RWPE2 (cell line): ENCODE results near the gene R3HDM4.

Source experiments
- ATAC-seq: fragments of 200-7000 bp; cut with Tn5 transposase; 3 replicates; pipeline ENCODE4 v1.9.1; 2021; ENCODE audit warnings: low read depth
- DNase-seq: peaks from one replicate; pipeline ENCODE4 v3.0.0-alpha.2; 2020; ENCODE audit warnings: low spot score
- H3K27ac ChIP-seq: fragments of 450-650 bp; 2 replicates; pipeline ENCODE4 v1.5.1; 2017; ENCODE audit warnings: mild to moderate bottlenecking; ENCODE audit not compliant: poor library complexity, severe bottlenecking
- H3K27me3 ChIP-seq: fragments of 250-450 bp; sonication (Bioruptor Pico); 2 replicates; pipeline ENCODE4 v1.5.1; 2021; ENCODE audit warnings: mild to moderate bottlenecking, moderate library complexity; ENCODE audit not compliant: insufficient read depth, poor library complexity, severe bottlenecking
- H3K36me3 ChIP-seq: fragments of 250-450 bp; sonication (Bioruptor Pico); 2 replicates; pipeline ENCODE4 v1.5.1; 2020; ENCODE audit warnings: low read depth, mild to moderate bottlenecking, moderate library complexity
- H3K4me1 ChIP-seq: fragments of 250-450 bp; sonication (Bioruptor Pico); 2 replicates; pipeline ENCODE4 v1.5.1; 2021; ENCODE audit warnings: mild to moderate bottlenecking, moderate library complexity; ENCODE audit not compliant: insufficient read depth, poor library complexity, severe bottlenecking
- H3K4me3 ChIP-seq: fragments of 250-450 bp; sonication (Bioruptor Pico); 2 replicates; pipeline ENCODE4 v1.5.1; 2021; ENCODE audit warnings: mild to moderate bottlenecking, moderate library complexity; ENCODE audit not compliant: severe bottlenecking
- H3K9me3 ChIP-seq: fragments of 250-450 bp; sonication (Bioruptor Pico); 2 replicates; pipeline ENCODE4 v1.5.1; 2021; ENCODE audit warnings: mild to moderate bottlenecking, moderate library complexity; ENCODE audit not compliant: severe bottlenecking
- CTCF ChIP-seq: fragments of 450-650 bp; IDR thresholded peaks from one replicate; pipeline ENCODE4 v1.5.1; 2017; ENCODE audit warnings: mild to moderate bottlenecking, moderate library complexity; ENCODE audit not compliant: poor library complexity, severe bottlenecking

R3HDM4 gene

GRCh38 chr19:888581-889385, 24.2 kb downstream of the R3HDM4 start:
- H3K36me3 ChIP-seq: peaks cover 29% of the 10 kb centered on the region
- H3K4me3 ChIP-seq: no peak overlapping the region
- no peak for TF ChIP-seq CTCF
- H3K4me1 ChIP-seq: no peaks in the 10 kb centered on the region
- H3K27ac ChIP-seq: no peak overlapping the region
- no peaks in the 10 kb centered on the region for H3K27me3 ChIP-seq
- DNase-seq: no peak
- no peaks in the 10 kb centered on the region for H3K9me3 ChIP-seq
- no peak for ATAC-seq

GRCh38 chr19:887599-887998, 25.4 kb downstream of the R3HDM4 start:
- Histone ChIP-seq H3K27ac (no peak overlapping the region), H3K36me3 (peaks cover 32% of the 10 kb centered on the region), H3K4me1 (no peaks in the 10 kb centered on the region), H3K9me3 (no peaks in the 10 kb centered on the region), H3K4me3 (no peak overlapping the region), H3K27me3 (no peaks in the 10 kb centered on the region)
- DNase-seq (no peak), ATAC-seq (no peak)
- no peak for TF ChIP-seq CTCF

- Histone ChIP-seq H3K4me1 (no peaks in the 10 kb centered on the region), H3K27ac (no peak overlapping the region), H3K9me3 (no peaks in the 10 kb centered on the region), H3K36me3 (peaks cover 37% of the 10 kb centered on the region), H3K4me3 (no peak overlapping the region), H3K27me3 (no peaks in the 10 kb centered on the region)
- DNase-seq: no peak
- no peak for TF ChIP-seq CTCF
- no peak for ATAC-seq
Measured at GRCh38 chr19:887072-887471, 25.9 kb downstream of the R3HDM4 start.

GRCh38 chr19:885536-886224, 27.3 kb downstream of the R3HDM4 start:
- no peak for ATAC-seq
- TF ChIP-seq CTCF: no peak
- DNase-seq: no peak
- Histone ChIP-seq H3K4me3 (no peak overlapping the region), H3K4me1 (no peaks in the 10 kb centered on the region), H3K27me3 (no peaks in the 10 kb centered on the region), H3K9me3 (no peaks in the 10 kb centered on the region), H3K27ac (no peak overlapping the region), H3K36me3 (peaks cover 46% of the 10 kb centered on the region)
